ENCODE results near the gene UNCX. TPM values are rescaled to one million over a fixed set of nuclear protein-coding genes. Genes with fewer than 3 reads are reported as not detected.
A peak's percentile ranks its signal among the peaks of the same experiment; 100 is the strongest.

UNCX gene
- total RNA-seq, 2 experiments from 2014 or later, result not detected

- Mint-ChIP-seq H3K4me1 (peaks cover 4% of the 10 kb centered on the region), H3K27ac (no peak overlapping the region), H3K27me3 (peaks cover 57% of the 10 kb centered on the region), H3K36me3 (ENCODE audit: low read depth) (no peaks in the 10 kb centered on the region), H3K9me3 (ENCODE audit: low read depth) (no peaks in the 10 kb centered on the region), H3K4me3 (no peak overlapping the region)
- intact Hi-C loops (cut with DNase I, micrococcal nuclease), result no loop called here
- ATAC-seq, result no peak
- ChIA-PET POLR2A (no interaction called here), CTCF (interaction anchor here (1.0 to 1.2 kb wide), 2 partner anchors 23 to 53 kb away, joined by 3 read pairs; no protein-coding TSS in a partner anchor)
- DNase-seq, result no peak
Measured at GRCh38 chr7:1247527-1248041, 14.9 kb downstream of the UNCX start.

- H3K27ac Mint-ChIP-seq, result no peak overlapping the region
- CTCF ChIA-PET, result interaction anchor here (0.6 to 1.2 kb wide), 2 partner anchors 29 to 54 kb away, joined by 3 read pairs; no protein-coding TSS in a partner anchor
- no peaks in the 10 kb centered on the region for H3K9me3 Mint-ChIP-seq (ENCODE audit: low read depth)
- H3K27me3 Mint-ChIP-seq, result peaks cover 56% of the 10 kb centered on the region
- H3K36me3 Mint-ChIP-seq (ENCODE audit: low read depth), result no peaks in the 10 kb centered on the region
- no peak overlapping the region for H3K4me3 Mint-ChIP-seq
- ATAC-seq, result peak; percentile 36
- intact Hi-C loops (cut with DNase I, micrococcal nuclease), result no loop called here
- POLR2A ChIA-PET, result no interaction called here
- no peak for DNase-seq
- peaks cover 4% of the 10 kb centered on the region for H3K4me1 Mint-ChIP-seq
Measured at GRCh38 chr7:1248143-1248915, 15.7 kb downstream of the UNCX start.

DNA sequence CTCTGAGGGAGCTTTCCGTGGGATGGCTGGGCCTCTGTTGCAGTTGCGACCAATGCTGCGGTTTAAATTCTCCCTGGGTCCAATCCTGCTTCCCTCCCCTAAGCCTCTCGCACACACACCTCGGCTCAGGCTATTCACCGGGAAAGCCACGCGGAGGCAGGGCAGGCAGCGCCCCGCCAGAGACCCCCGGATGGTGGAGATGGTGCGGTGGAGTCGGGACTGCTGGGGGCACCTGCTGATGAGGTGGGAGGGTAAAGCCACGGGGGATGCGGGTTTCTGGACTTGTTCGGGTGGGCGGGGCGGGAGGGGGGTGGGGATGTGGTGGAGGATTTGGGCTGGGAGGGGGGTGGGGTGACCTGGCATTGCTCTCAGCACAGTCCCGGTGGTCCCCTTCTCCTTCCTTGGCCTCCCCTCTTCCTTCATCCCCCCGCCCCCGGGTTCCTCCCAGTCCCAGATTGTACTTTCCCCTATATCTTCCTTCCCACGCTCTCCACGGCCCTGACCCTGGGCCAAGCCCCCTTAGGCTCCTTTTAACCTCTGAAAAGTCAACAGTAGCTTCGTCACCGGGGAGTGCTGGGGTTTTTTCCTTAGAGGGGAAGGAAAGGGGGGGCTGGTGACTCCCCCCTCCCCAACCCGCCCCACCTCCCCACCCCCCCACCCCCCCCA is 16.4 kb downstream of the UNCX start:
- ChIA-PET CTCF (interaction anchor here (0.6 kb wide), 1 partner anchor 29 kb away, joined by 3 read pairs; no protein-coding TSS in a partner anchor), POLR2A (no interaction called here)
- Mint-ChIP-seq H3K9me3 (ENCODE audit: low read depth) (no peaks in the 10 kb centered on the region), H3K4me1 (peaks cover 4% of the 10 kb centered on the region), H3K36me3 (ENCODE audit: low read depth) (no peaks in the 10 kb centered on the region), H3K27ac (no peak overlapping the region), H3K4me3 (no peak overlapping the region), H3K27me3 (peaks cover 55% of the 10 kb centered on the region)
- intact Hi-C loops (cut with DNase I, micrococcal nuclease), result no loop called here
- DNase-seq (no peak), ATAC-seq (no peak)

- intact Hi-C loops (cut with DNase I, micrococcal nuclease), result no loop called here
- POLR2A ChIA-PET, result no interaction called here
- ATAC-seq (no peak), DNase-seq (no peak)
- Mint-ChIP-seq H3K36me3 (ENCODE audit: low read depth) (no peaks in the 10 kb centered on the region), H3K27ac (no peak overlapping the region), H3K4me1 (peaks cover 4% of the 10 kb centered on the region), H3K27me3 (peaks cover 53% of the 10 kb centered on the region), H3K9me3 (ENCODE audit: low read depth) (no peaks in the 10 kb centered on the region), H3K4me3 (no peak overlapping the region)
- CTCF ChIA-PET, result no interaction called here
Measured at GRCh38 chr7:1249731-1250130, 17.1 kb downstream of the UNCX start.

GRCh38 chr7:1250901-1251300 is 18.2 kb downstream of the UNCX start:
- peaks cover 4% of the 10 kb centered on the region for H3K4me1 Mint-ChIP-seq
- POLR2A ChIA-PET, result interaction anchor here (0.7 kb wide), 1 partner anchor 13 kb away, joined by 3 read pairs; no protein-coding TSS in a partner anchor
- CTCF ChIA-PET, result interaction anchor here (0.6 to 1.3 kb wide), 2 partner anchors 23 to 122 kb away, joined by 3 to 4 read pairs; no protein-coding TSS in a partner anchor
- DNase-seq (no peak), ATAC-seq (no peak)
- intact Hi-C loops (cut with DNase I, micrococcal nuclease), result no loop called here
- H3K27ac Mint-ChIP-seq, result no peak overlapping the region
- no peaks in the 10 kb centered on the region for H3K36me3 Mint-ChIP-seq (ENCODE audit: low read depth)
- no peak overlapping the region for H3K4me3 Mint-ChIP-seq
- no peaks in the 10 kb centered on the region for H3K9me3 Mint-ChIP-seq (ENCODE audit: low read depth)
- H3K27me3 Mint-ChIP-seq, result peaks cover 49% of the 10 kb centered on the region

DNA sequence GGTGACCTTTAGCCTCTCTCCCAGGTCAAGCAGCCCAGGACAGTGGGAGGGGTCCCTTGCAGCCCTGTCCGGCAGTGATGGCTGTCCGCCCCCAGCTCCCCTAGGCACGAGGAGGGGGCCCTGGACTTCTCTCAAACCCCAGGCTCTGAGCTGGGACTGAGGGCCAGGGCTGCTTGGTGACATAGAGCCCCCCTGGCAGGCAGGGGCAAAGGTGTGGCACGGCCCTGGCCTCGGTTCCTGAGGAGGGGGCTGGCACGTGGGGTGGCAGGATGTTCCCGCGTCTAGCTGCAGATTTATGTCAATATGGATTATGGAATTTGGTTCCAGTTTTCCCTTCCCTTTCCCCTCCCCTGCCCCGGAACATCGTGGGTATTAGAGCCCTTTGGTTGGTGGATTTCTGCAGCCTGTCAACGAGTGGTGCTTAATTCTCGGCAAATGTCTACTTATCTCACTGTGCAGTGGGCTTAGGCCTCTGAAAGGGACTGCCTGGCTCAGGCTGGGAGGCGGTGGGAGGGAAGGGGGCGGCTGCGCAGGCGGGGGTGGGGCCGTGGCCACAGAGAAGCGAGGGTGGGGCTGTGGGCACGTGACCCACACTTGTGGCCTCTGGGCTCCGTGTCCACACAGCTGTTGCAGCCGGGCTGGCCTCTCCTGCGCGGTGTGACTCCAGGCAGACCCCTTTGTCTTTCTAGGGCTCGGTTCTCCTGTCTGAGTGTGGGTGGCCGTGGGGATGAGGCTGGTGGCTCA is 19.3 kb downstream of the UNCX start:
- no peaks in the 10 kb centered on the region for H3K9me3 Mint-ChIP-seq (ENCODE audit: low read depth)
- peaks cover 4% of the 10 kb centered on the region for H3K4me1 Mint-ChIP-seq
- ChIA-PET CTCF (interaction anchor here (0.6 to 0.7 kb wide), 2 partner anchors 25 to 121 kb away, joined by 4 read pairs; no protein-coding TSS in a partner anchor), POLR2A (no interaction called here)
- intact Hi-C loops (cut with DNase I, micrococcal nuclease), result no loop called here
- H3K4me3 Mint-ChIP-seq, result no peak overlapping the region
- no peak overlapping the region for H3K27ac Mint-ChIP-seq
- H3K36me3 Mint-ChIP-seq (ENCODE audit: low read depth), result no peaks in the 10 kb centered on the region
- no peak for DNase-seq
- no peak for ATAC-seq
- H3K27me3 Mint-ChIP-seq, result peaks cover 48% of the 10 kb centered on the region

- Mint-ChIP-seq H3K9me3 (ENCODE audit: low read depth) (no peaks in the 10 kb centered on the region), H3K27me3 (peaks cover 48% of the 10 kb centered on the region), H3K36me3 (ENCODE audit: low read depth) (no peaks in the 10 kb centered on the region), H3K27ac (no peak overlapping the region), H3K4me3 (no peak overlapping the region), H3K4me1 (peaks cover 4% of the 10 kb centered on the region)
- intact Hi-C loops (cut with DNase I, micrococcal nuclease), result no loop called here
- ChIA-PET POLR2A (no interaction called here), CTCF (no interaction called here)
- ATAC-seq (no peak), DNase-seq (no peak)
Measured at GRCh38 chr7:1252540-1253090, 19.9 kb downstream of the UNCX start.

DNA sequence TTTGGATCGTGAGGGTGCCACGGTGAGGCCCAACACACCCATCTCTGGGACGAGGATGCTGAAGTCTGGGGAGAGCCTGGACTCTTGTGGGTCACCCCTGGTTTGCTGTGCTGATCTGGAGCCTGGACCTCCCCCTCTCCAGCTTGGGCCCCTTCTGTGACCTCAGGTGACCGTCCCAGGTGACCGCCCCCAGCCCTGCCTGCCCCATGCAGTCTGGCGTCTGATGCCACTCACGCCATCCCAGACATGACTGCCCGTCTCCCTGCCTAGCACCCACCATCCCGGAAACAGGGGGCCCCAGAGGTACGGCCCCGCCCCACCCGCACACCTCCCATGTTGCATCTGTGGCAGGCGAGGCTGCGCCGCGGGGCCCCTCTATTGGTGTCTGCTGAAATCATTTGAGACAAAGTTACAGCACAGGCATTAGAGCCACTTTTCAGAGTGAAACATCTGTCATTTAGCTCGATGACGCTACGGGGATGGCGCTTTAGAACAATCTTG is 21.1 kb downstream of the UNCX start:
- ChIA-PET CTCF (no interaction called here), POLR2A (no interaction called here)
- peaks cover 41% of the 10 kb centered on the region for H3K27me3 Mint-ChIP-seq

GRCh38 chr7:1254281-1255079 is 21.8 kb downstream of the UNCX start:
- H3K36me3 Mint-ChIP-seq (ENCODE audit: low read depth), result no peaks in the 10 kb centered on the region
- no peak overlapping the region for H3K4me3 Mint-ChIP-seq
- POLR2A ChIA-PET, result no interaction called here
- no peak overlapping the region for H3K27ac Mint-ChIP-seq
- peaks cover 38% of the 10 kb centered on the region for H3K27me3 Mint-ChIP-seq
- CTCF ChIA-PET, result no interaction called here
- DNase-seq (no peak), ATAC-seq (no peak)
- no peaks in the 10 kb centered on the region for H3K4me1 Mint-ChIP-seq
- no peaks in the 10 kb centered on the region for H3K9me3 Mint-ChIP-seq (ENCODE audit: low read depth)
- intact Hi-C loops (cut with DNase I, micrococcal nuclease), result no loop called here

More for the DNA sequence above, 21.1 kb downstream of the UNCX start:
- no peaks in the 10 kb centered on the region for H3K9me3 Mint-ChIP-seq (ENCODE audit: low read depth)
- ATAC-seq (no peak), DNase-seq (no peak)
- no peaks in the 10 kb centered on the region for H3K36me3 Mint-ChIP-seq (ENCODE audit: low read depth)
- no peak overlapping the region for H3K4me3 Mint-ChIP-seq
- H3K4me1 Mint-ChIP-seq, result no peaks in the 10 kb centered on the region
- intact Hi-C loops (cut with DNase I, micrococcal nuclease), result no loop called here
- H3K27ac Mint-ChIP-seq, result no peak overlapping the region

- ChIA-PET CTCF (no interaction called here), POLR2A (no interaction called here)
- Mint-ChIP-seq H3K9me3 (ENCODE audit: low read depth) (no peaks in the 10 kb centered on the region), H3K27me3 (peaks cover 33% of the 10 kb centered on the region), H3K4me1 (no peaks in the 10 kb centered on the region), H3K4me3 (no peak overlapping the region), H3K36me3 (ENCODE audit: low read depth) (no peaks in the 10 kb centered on the region), H3K27ac (no peak overlapping the region)
- intact Hi-C loops (cut with DNase I, micrococcal nuclease), result no loop called here
- DNase-seq (no peak), ATAC-seq (no peak)
Measured at GRCh38 chr7:1255080-1255816, 22.6 kb downstream of the UNCX start.
